DND-41 (cell line): ENCODE data around the gene ZMYND10.
A peak's percentile ranks its signal among the peaks of the same experiment; 100 is the strongest.

Experiments used
- ATAC-seq: fragments of 200-7000 bp; cut with Tn5 transposase; 3 replicates; pipeline ENCODE4 v1.9.1; 2021; ENCODE audit warnings: low read depth; ENCODE audit not compliant: insufficient read depth
- DNase-seq: peaks from one replicate; pipeline ENCODE4 v3.0.0-alpha.2; 2020
- H2AFZ ChIP-seq: 2 replicates; pipeline ENCODE4 v1.6.0; 2012; ENCODE audit warnings: low read depth, low read length
- H3K27ac ChIP-seq: 2 replicates; pipeline ENCODE4 v1.5.1; 2012; ENCODE audit warnings: low read length, inconsistent platforms
- H3K27me3 ChIP-seq: fragments of 200-600 bp; sonication (generic); 2 replicates; pipeline ENCODE4 v1.6.0; 2012; ENCODE audit warnings: low read length, mild to moderate bottlenecking, inconsistent platforms; ENCODE audit not compliant: insufficient read depth, poor library complexity
- H3K36me3 ChIP-seq: 2 replicates; pipeline ENCODE4 v1.5.1; 2012; ENCODE audit warnings: low read length, inconsistent platforms; ENCODE audit not compliant: insufficient read depth
- H3K4me1 ChIP-seq: 2 replicates; pipeline ENCODE4 v1.5.1; 2012; ENCODE audit warnings: mild to moderate bottlenecking, low read length; ENCODE audit not compliant: insufficient read depth
- H3K4me2 ChIP-seq: 2 replicates; pipeline ENCODE4 v1.6.0; 2012; ENCODE audit warnings: mild to moderate bottlenecking, moderate library complexity, low read length, inconsistent platforms; ENCODE audit not compliant: insufficient read depth
- H3K4me3 ChIP-seq, 2 experiments: fragments of 200-600 bp in 1 of 2; shearing (Covaris generic) in 1 of 2; 2 replicates each; pipeline ENCODE4 v1.5.1; 2012 to 2016; ENCODE audit warnings: inconsistent platforms in 2 of 2, low read length in 2 of 2, mild to moderate bottlenecking in 2 of 2, low read depth in 1 of 2, moderate library complexity in 1 of 2
- H3K79me2 ChIP-seq: 2 replicates; pipeline ENCODE4 v1.6.0; 2012; ENCODE audit warnings: low read length, inconsistent platforms; ENCODE audit not compliant: insufficient read depth
- H3K9ac ChIP-seq: 2 replicates; pipeline ENCODE4 v1.6.0; 2012; ENCODE audit warnings: low read depth, mild to moderate bottlenecking, inconsistent platforms, low read length, moderate library complexity
- H3K9me3 ChIP-seq: 2 replicates; pipeline ENCODE4 v1.5.1; 2012; ENCODE audit warnings: low read length, moderate library complexity, mild to moderate bottlenecking, inconsistent platforms; ENCODE audit not compliant: insufficient read depth, severe bottlenecking
- H4K20me1 ChIP-seq: 2 replicates; pipeline ENCODE4 v1.6.0; 2012; ENCODE audit warnings: low read length; ENCODE audit not compliant: insufficient read depth
- CTCF ChIP-seq: IDR thresholded peaks from 2 replicates; pipeline ENCODE4 v1.5.1; 2012; ENCODE audit warnings: borderline replicate concordance, low read length, moderate library complexity, mild to moderate bottlenecking; ENCODE audit not compliant: poor library complexity, severe bottlenecking; ENCODE audit errors: extremely low read depth
- EZH2 ChIP-seq: IDR thresholded peaks from 3 replicates; pipeline ENCODE4 v1.6.1; 2012; ENCODE audit warnings: borderline replicate concordance, low read depth, mild to moderate bottlenecking, moderate library complexity, low read length, inconsistent platforms; ENCODE audit not compliant: severe bottlenecking

The ZMYND10 gene

DNA sequence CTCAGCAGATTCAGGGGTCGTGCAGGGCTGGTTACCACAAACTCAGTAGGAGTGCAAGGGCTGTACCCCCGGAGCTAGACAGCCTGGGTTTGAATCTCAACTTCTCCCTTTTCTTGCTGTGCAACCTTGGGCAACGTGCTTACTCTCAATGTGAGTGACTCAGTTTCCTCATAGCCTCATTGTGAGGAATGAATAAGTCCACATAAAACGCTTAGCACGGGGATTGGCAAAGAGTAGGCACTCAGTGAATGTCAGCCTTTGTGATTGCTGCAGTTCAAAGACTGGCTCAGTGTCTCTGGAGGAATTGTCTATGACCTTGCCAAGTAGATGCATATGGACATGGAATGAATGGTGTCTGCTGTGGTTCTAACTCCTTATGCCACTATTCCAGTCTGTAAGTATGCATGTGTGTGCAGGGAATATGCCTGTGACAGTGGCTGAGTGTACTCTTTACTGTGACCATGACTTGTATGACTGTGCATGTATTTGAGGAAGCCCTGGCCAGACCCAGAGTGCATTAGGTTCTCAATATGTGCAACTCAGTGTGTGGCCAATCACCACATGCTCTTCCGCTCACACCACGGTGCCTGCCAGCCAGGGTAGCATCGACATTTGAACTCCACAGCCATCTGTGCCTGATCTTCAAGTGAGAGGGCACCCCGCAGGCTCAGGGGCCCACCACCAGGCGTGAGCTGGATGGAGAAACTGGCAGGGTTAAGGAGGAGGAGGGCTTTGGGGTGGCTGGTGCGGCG, 45.4 kb downstream of the ZMYND10 start:
- peak overlapping the region; percentile 83 for H3K27ac ChIP-seq
- H3K4me1 ChIP-seq, result peaks cover 28% of the 10 kb centered on the region
- H2AFZ ChIP-seq, result peak overlapping the region; percentile 91
- peak overlapping the region; percentile 92 for H3K9ac ChIP-seq
- H3K27me3 ChIP-seq, result no peaks in the 10 kb centered on the region
- H3K4me2 ChIP-seq, result peak overlapping the region; percentile 100
- H3K4me3 ChIP-seq, result peak overlapping the region; percentile 33 to 82; a peak in 3 of 4 replicates
- H3K79me2 ChIP-seq, result peaks cover 7% of the 10 kb centered on the region; the same call in 1 of the 2 replicates
- no peak for DNase-seq
- no peak for ATAC-seq
- no peaks in the 10 kb centered on the region for H3K9me3 ChIP-seq
- TF ChIP-seq CTCF (no peak), EZH2 (no peak)
- H3K36me3 ChIP-seq, result peaks cover 6% of the 10 kb centered on the region; the same call in 1 of the 2 replicates
- peaks cover 3% of the 10 kb centered on the region; the same call in 1 of the 2 replicates for H4K20me1 ChIP-seq

GRCh38 chr3:50299638-50299928, 45.9 kb downstream of the ZMYND10 start:
- peak overlapping the region; percentile 83 for H3K27ac ChIP-seq
- H3K9ac ChIP-seq, result peak overlapping the region; percentile 92
- peak overlapping the region; percentile 91 for H2AFZ ChIP-seq
- DNase-seq (no peak), ATAC-seq (no peak)
- H3K27me3 ChIP-seq, result no peaks in the 10 kb centered on the region
- H3K4me2 ChIP-seq, result peak overlapping the region; percentile 100
- peaks cover 28% of the 10 kb centered on the region for H3K4me1 ChIP-seq
- peaks cover 3% of the 10 kb centered on the region; the same call in 1 of the 2 replicates for H4K20me1 ChIP-seq
- TF ChIP-seq EZH2 (no peak), CTCF (no peak)
- H3K36me3 ChIP-seq, result peaks cover 6% of the 10 kb centered on the region; the same call in 1 of the 2 replicates
- H3K9me3 ChIP-seq, result no peaks in the 10 kb centered on the region
- H3K79me2 ChIP-seq, result peaks cover 7% of the 10 kb centered on the region; the same call in 1 of the 2 replicates
- H3K4me3 ChIP-seq, result peak overlapping the region; percentile 33 to 82; a peak in 3 of 4 replicates

GRCh38 chr3:50298836-50299637, 46.5 kb downstream of the ZMYND10 start, which contains the start of the genes HYAL3 and NAA80:
Gene HYAL3 (minus strand): TSS chr3:50299405. CDS start chr3:50295602, 3,803 bp downstream.
Gene NAA80 (minus strand): TSS chr3:50299405. CDS start chr3:50297463, 1,942 bp downstream.
- Histone ChIP-seq H3K4me1 (peaks cover 28% of the 10 kb centered on the region), H3K27ac (peak within 1 kb of the TSS; percentile 96), H3K9ac (peak within 1 kb of the TSS; percentile 92), H3K9me3 (no peaks in the 10 kb centered on the region), H3K36me3 (peaks cover 6% of the 10 kb centered on the region; the same call in 1 of the 2 replicates), H3K4me3 (peak within 1 kb of the TSS; percentile 92 to 100), H3K79me2 (peaks cover 7% of the 10 kb centered on the region; the same call in 1 of the 2 replicates), H4K20me1 (peaks cover 3% of the 10 kb centered on the region; the same call in 1 of the 2 replicates), H3K27me3 (no peaks in the 10 kb centered on the region), H2AFZ (peak within 1 kb of the TSS; percentile 100), H3K4me2 (peak within 1 kb of the TSS; percentile 100)
- DNase-seq (peak; percentile 99), ATAC-seq (peak; percentile 86)
- TF ChIP-seq EZH2 (no peak), CTCF (peak; percentile 63)
